Activated naive CD4-positive, alpha-beta T cell treated with anti-CD3 and anti-CD28 coated beads, Interleukin-2, amount 10 ng/mL, durations not matched to agents 7 days and 5 days (primary cell): ENCODE results near the gene CCSER1.

ENCODE experiments used
- CTCF ChIA-PET: fragments of 350-600 bp; sonication (Branson Sonifier 250); formaldehyde crosslinking; loops from one replicate; lab custom pipeline; 2021; ENCODE audit warnings: antibody characterized with exemption; lab: Charles Lee
- DNase-seq: peaks from one replicate; pipeline ENCODE4 v3.0.0-alpha.2; 2020
- H3K27ac Mint-ChIP-seq: one replicate; pipeline ENCODE4 v1.8.0; 2021; ENCODE audit warnings: mild to moderate bottlenecking, moderate library complexity, mixed read lengths
- H3K27me3 Mint-ChIP-seq: one replicate; pipeline ENCODE4 v1.8.0; 2021; ENCODE audit warnings: mild to moderate bottlenecking, mixed read lengths
- H3K36me3 Mint-ChIP-seq: one replicate; pipeline ENCODE4 v1.8.0; 2021; ENCODE audit warnings: mixed read lengths
- H3K4me1 Mint-ChIP-seq: one replicate; pipeline ENCODE4 v1.8.0; 2021; ENCODE audit warnings: mixed read lengths
- H3K4me3 Mint-ChIP-seq: one replicate; pipeline ENCODE4 v1.8.0; 2021; ENCODE audit warnings: mild to moderate bottlenecking, moderate library complexity, mixed read lengths
- H3K9me3 Mint-ChIP-seq: one replicate; pipeline ENCODE4 v1.8.0; 2021; ENCODE audit warnings: mixed read lengths

The CCSER1 gene

GRCh38 chr4:90982813-90983212, 855.6 kb downstream of the CCSER1 start:
- no peak overlapping the region for H3K4me3 Mint-ChIP-seq
- H3K27ac Mint-ChIP-seq = no peak overlapping the region
- no peaks in the 10 kb centered on the region for H3K27me3 Mint-ChIP-seq
- CTCF ChIA-PET = no interaction called here
- no peaks in the 10 kb centered on the region for H3K36me3 Mint-ChIP-seq
- DNase-seq = no peak
- H3K4me1 Mint-ChIP-seq = no peaks in the 10 kb centered on the region
- peaks cover 3% of the 10 kb centered on the region for H3K9me3 Mint-ChIP-seq

- Mint-ChIP-seq H3K27ac (no peak overlapping the region), H3K9me3 (peaks cover 2% of the 10 kb centered on the region), H3K4me3 (no peak overlapping the region), H3K27me3 (no peaks in the 10 kb centered on the region), H3K36me3 (no peaks in the 10 kb centered on the region), H3K4me1 (no peaks in the 10 kb centered on the region)
- CTCF ChIA-PET = no interaction called here
- DNase-seq = no peak
These were observed 863.1 kb downstream of the CCSER1 start for GRCh38 chr4:90990284-90990683.

GRCh38 chr4:90992213-90992612, 865.0 kb downstream of the CCSER1 start:
- no peaks in the 10 kb centered on the region for H3K9me3 Mint-ChIP-seq
- no peak overlapping the region for H3K4me3 Mint-ChIP-seq
- no peaks in the 10 kb centered on the region for H3K36me3 Mint-ChIP-seq
- no peaks in the 10 kb centered on the region for H3K27me3 Mint-ChIP-seq
- H3K4me1 Mint-ChIP-seq = no peaks in the 10 kb centered on the region
- DNase-seq = no peak
- CTCF ChIA-PET = no interaction called here
- H3K27ac Mint-ChIP-seq = no peak overlapping the region

- CTCF ChIA-PET = no interaction called here
- no peak overlapping the region for H3K4me3 Mint-ChIP-seq
- no peak overlapping the region for H3K27ac Mint-ChIP-seq
These were observed 867.8 kb downstream of the CCSER1 start for GRCh38 chr4:90994851-90995574.

GRCh38 chr4:90995996-90996395, 868.8 kb downstream of the CCSER1 start:
- H3K9me3 Mint-ChIP-seq = no peaks in the 10 kb centered on the region
- CTCF ChIA-PET = no interaction called here
- H3K4me3 Mint-ChIP-seq = no peak overlapping the region
- H3K4me1 Mint-ChIP-seq = no peaks in the 10 kb centered on the region
- H3K27ac Mint-ChIP-seq = no peak overlapping the region
- no peaks in the 10 kb centered on the region for H3K27me3 Mint-ChIP-seq
- no peaks in the 10 kb centered on the region for H3K36me3 Mint-ChIP-seq
- no peak for DNase-seq

More at GRCh38 chr4:90994851-90995574, 867.8 kb downstream of the CCSER1 start:
- no peaks in the 10 kb centered on the region for H3K27me3 Mint-ChIP-seq
- no peaks in the 10 kb centered on the region for H3K36me3 Mint-ChIP-seq
- H3K9me3 Mint-ChIP-seq = no peaks in the 10 kb centered on the region
- no peaks in the 10 kb centered on the region for H3K4me1 Mint-ChIP-seq
- no peak for DNase-seq

GRCh38 chr4:90996813-90997212, 869.6 kb downstream of the CCSER1 start:
- Mint-ChIP-seq H3K27ac (no peak overlapping the region), H3K36me3 (no peaks in the 10 kb centered on the region), H3K27me3 (no peaks in the 10 kb centered on the region), H3K9me3 (no peaks in the 10 kb centered on the region), H3K4me1 (no peaks in the 10 kb centered on the region), H3K4me3 (no peak overlapping the region)
- DNase-seq = no peak
- CTCF ChIA-PET = no interaction called here

GRCh38 chr4:91015861-91016260, 888.7 kb downstream of the CCSER1 start:
- Mint-ChIP-seq H3K27ac (no peak overlapping the region), H3K36me3 (no peaks in the 10 kb centered on the region), H3K4me1 (no peaks in the 10 kb centered on the region), H3K9me3 (no peaks in the 10 kb centered on the region), H3K27me3 (no peaks in the 10 kb centered on the region), H3K4me3 (no peak overlapping the region)
- CTCF ChIA-PET = no interaction called here
- DNase-seq = no peak

- Mint-ChIP-seq H3K4me3 (no peak overlapping the region), H3K27ac (no peak overlapping the region), H3K4me1 (no peaks in the 10 kb centered on the region), H3K27me3 (no peaks in the 10 kb centered on the region), H3K9me3 (no peaks in the 10 kb centered on the region), H3K36me3 (no peaks in the 10 kb centered on the region)
- no peak for DNase-seq
- CTCF ChIA-PET = no interaction called here
These were observed 892.3 kb downstream of the CCSER1 start for GRCh38 chr4:91019513-91019912.

GRCh38 chr4:91025241-91026148, 898.3 kb downstream of the CCSER1 start:
- CTCF ChIA-PET = no interaction called here
- H3K4me1 Mint-ChIP-seq = no peaks in the 10 kb centered on the region

GRCh38 chr4:91028228-91028627, 901.0 kb downstream of the CCSER1 start:
- CTCF ChIA-PET = no interaction called here
- Mint-ChIP-seq H3K36me3 (no peaks in the 10 kb centered on the region), H3K4me1 (no peaks in the 10 kb centered on the region), H3K27ac (no peak overlapping the region), H3K27me3 (no peaks in the 10 kb centered on the region), H3K9me3 (no peaks in the 10 kb centered on the region), H3K4me3 (no peak overlapping the region)
- DNase-seq = no peak

More at GRCh38 chr4:91025241-91026148, 898.3 kb downstream of the CCSER1 start:
- H3K27ac Mint-ChIP-seq = no peak overlapping the region
- no peaks in the 10 kb centered on the region for H3K27me3 Mint-ChIP-seq
- H3K36me3 Mint-ChIP-seq = no peaks in the 10 kb centered on the region
- DNase-seq = no peak
- no peaks in the 10 kb centered on the region for H3K9me3 Mint-ChIP-seq
- no peak overlapping the region for H3K4me3 Mint-ChIP-seq

- CTCF ChIA-PET = no interaction called here
- no peaks in the 10 kb centered on the region for H3K36me3 Mint-ChIP-seq
- no peaks in the 10 kb centered on the region for H3K27me3 Mint-ChIP-seq
- no peak for DNase-seq
- H3K4me1 Mint-ChIP-seq = no peaks in the 10 kb centered on the region
- H3K4me3 Mint-ChIP-seq = no peak overlapping the region
- H3K9me3 Mint-ChIP-seq = no peaks in the 10 kb centered on the region
- H3K27ac Mint-ChIP-seq = no peak overlapping the region
These were observed 904.6 kb downstream of the CCSER1 start for GRCh38 chr4:91031761-91032160.

GRCh38 chr4:91032725-91033445, 905.7 kb downstream of the CCSER1 start:
- Mint-ChIP-seq H3K36me3 (no peaks in the 10 kb centered on the region), H3K27ac (no peak overlapping the region), H3K27me3 (no peaks in the 10 kb centered on the region), H3K4me1 (no peaks in the 10 kb centered on the region), H3K4me3 (no peak overlapping the region), H3K9me3 (peaks cover 2% of the 10 kb centered on the region)
- no peak for DNase-seq
- CTCF ChIA-PET = no interaction called here

GRCh38 chr4:91035276-91035675, 908.1 kb downstream of the CCSER1 start:
- H3K4me3 Mint-ChIP-seq = no peak overlapping the region
- H3K27me3 Mint-ChIP-seq = no peaks in the 10 kb centered on the region

GRCh38 chr4:91037951-91038350, 910.8 kb downstream of the CCSER1 start:
- no peak for DNase-seq
- CTCF ChIA-PET = no interaction called here
- no peaks in the 10 kb centered on the region for H3K4me1 Mint-ChIP-seq
- no peaks in the 10 kb centered on the region for H3K36me3 Mint-ChIP-seq
- no peaks in the 10 kb centered on the region for H3K27me3 Mint-ChIP-seq
- H3K9me3 Mint-ChIP-seq = peaks cover 2% of the 10 kb centered on the region
- H3K27ac Mint-ChIP-seq = no peak overlapping the region
- H3K4me3 Mint-ChIP-seq = no peak overlapping the region

More at GRCh38 chr4:91035276-91035675, 908.1 kb downstream of the CCSER1 start:
- CTCF ChIA-PET = no interaction called here
- H3K27ac Mint-ChIP-seq = no peak overlapping the region
- H3K4me1 Mint-ChIP-seq = no peaks in the 10 kb centered on the region
- H3K9me3 Mint-ChIP-seq = peaks cover 2% of the 10 kb centered on the region
- H3K36me3 Mint-ChIP-seq = no peaks in the 10 kb centered on the region
- DNase-seq = no peak
